Lower lobe of right lung (tissue), 2 donors: Measurements from ENCODE around the gene TNS4. TPM values are rescaled to one million over a fixed set of nuclear protein-coding genes. Genes with fewer than 3 reads are reported as not detected.

Experiments
- ATAC-seq, 2 donors: fragments of 200-7000 bp; cut with Tn5 transposase; one replicate each; pipeline ENCODE4 v1.9.1; 2020 to 2022; ENCODE audit warnings: mild to moderate bottlenecking in 2 of 2, moderate library complexity in 2 of 2
- DNase-seq: peaks from one replicate; pipeline ENCODE4 v3.0.0-alpha.2; 2020
- H3K27ac ChIP-seq: fragments of 200-600 bp; one replicate; pipeline ENCODE4 v1.8.0; 2022
- H3K27me3 ChIP-seq: fragments of 200-600 bp; one replicate; pipeline ENCODE4 v1.8.0; 2022; ENCODE audit warnings: low read depth
- H3K36me3 ChIP-seq: fragments of 200-600 bp; one replicate; pipeline ENCODE4 v1.8.0; 2022; ENCODE audit warnings: mild to moderate bottlenecking
- H3K4me1 ChIP-seq: fragments of 200-600 bp; one replicate; pipeline ENCODE4 v1.8.0; 2022
- H3K4me3 ChIP-seq: fragments of 200-600 bp; one replicate; pipeline ENCODE4 v1.8.0; 2022; ENCODE audit warnings: mild to moderate bottlenecking
- H3K9me3 ChIP-seq: fragments of 200-600 bp; one replicate; pipeline ENCODE4 v1.8.0; 2022
- intact Hi-C: fragments of 100-400 bp; cut with DNase I; formaldehyde crosslinking; loops from one replicate; pipeline ENCODE4 v1.11.0; 2022
- total RNA-seq: library from RNA; stranded (reverse); fragmentation: NEBNext Ultra II Directional; extraction: Animal tissue kit (Norgen Biotek cat#: 25700); gene quantifications from one replicate; pipeline ENCODE4 v1.2.1, GENCODE V29; 2021
- TF ChIP-seq, protein P1 (sequence below): fragments of 200-600 bp; IDR thresholded peaks from one replicate; pipeline ENCODE4 v1.8.0; 2022; ENCODE audit warnings: antibody characterized with exemption, mild to moderate bottlenecking
- donor health status: DM: no; HTN: yes; CAD: no; lungs with severe emphysema.

Gene TNS4
- total RNA-seq, 1 donor from 2014 or later, result 0.68 TPM

DNA sequence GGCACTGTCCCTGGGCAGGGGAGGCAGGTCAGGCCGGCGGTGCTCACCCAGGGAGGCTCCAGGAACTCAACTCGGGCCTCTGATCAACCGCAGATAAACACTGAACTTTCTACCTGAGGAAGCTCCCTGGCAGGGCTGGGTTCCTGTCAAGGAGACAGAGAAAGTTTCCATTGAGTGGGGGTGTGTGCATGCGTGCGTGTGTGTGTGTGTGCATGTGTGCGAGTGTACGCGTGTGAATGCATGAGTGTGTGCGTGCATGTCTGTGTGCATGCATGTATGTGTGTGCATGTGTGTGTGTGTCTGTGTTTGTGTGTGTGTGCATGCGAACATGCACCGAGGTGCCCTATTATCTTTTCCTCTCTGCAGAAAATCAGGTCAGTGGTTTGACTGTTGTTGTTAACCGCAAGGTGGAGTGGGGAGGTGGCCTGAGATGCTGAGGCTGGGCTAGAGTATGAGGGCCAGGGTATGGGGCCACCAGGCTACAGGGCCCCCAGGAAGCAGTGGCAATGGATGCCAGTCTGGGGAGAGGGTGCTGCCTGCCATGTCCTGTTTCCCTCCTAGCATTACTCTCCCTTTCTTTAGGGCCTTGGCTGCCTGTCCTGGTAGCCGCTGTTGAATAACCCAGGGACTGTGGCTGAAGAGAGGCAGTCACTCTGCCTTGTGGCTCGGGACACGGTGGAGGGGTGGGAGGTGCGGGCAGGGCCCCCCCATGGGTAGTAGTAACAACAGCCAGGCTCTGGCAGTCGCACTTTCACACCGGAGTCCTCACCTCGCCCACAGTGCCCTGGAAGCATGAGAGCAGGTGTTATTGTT lies 39.8 kb upstream of the TNS4 start:
- no peaks in the 10 kb centered on the region for H3K9me3 ChIP-seq
- H3K4me1 ChIP-seq, result peaks cover 77% of the 10 kb centered on the region
- ATAC-seq (no peak), DNase-seq (no peak)
- peak overlapping the region; percentile 87 for H3K27ac ChIP-seq
- intact Hi-C loops, result no loop called here
- TF ChIP-seq, protein P1, sequence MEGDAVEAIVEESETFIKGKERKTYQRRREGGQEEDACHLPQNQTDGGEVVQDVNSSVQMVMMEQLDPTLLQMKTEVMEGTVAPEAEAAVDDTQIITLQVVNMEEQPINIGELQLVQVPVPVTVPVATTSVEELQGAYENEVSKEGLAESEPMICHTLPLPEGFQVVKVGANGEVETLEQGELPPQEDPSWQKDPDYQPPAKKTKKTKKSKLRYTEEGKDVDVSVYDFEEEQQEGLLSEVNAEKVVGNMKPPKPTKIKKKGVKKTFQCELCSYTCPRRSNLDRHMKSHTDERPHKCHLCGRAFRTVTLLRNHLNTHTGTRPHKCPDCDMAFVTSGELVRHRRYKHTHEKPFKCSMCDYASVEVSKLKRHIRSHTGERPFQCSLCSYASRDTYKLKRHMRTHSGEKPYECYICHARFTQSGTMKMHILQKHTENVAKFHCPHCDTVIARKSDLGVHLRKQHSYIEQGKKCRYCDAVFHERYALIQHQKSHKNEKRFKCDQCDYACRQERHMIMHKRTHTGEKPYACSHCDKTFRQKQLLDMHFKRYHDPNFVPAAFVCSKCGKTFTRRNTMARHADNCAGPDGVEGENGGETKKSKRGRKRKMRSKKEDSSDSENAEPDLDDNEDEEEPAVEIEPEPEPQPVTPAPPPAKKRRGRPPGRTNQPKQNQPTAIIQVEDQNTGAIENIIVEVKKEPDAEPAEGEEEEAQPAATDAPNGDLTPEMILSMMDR, result no peak
- H3K4me3 ChIP-seq, result no peak overlapping the region
- H3K27me3 ChIP-seq, result no peaks in the 10 kb centered on the region
- H3K36me3 ChIP-seq, result no peaks in the 10 kb centered on the region

DNA sequence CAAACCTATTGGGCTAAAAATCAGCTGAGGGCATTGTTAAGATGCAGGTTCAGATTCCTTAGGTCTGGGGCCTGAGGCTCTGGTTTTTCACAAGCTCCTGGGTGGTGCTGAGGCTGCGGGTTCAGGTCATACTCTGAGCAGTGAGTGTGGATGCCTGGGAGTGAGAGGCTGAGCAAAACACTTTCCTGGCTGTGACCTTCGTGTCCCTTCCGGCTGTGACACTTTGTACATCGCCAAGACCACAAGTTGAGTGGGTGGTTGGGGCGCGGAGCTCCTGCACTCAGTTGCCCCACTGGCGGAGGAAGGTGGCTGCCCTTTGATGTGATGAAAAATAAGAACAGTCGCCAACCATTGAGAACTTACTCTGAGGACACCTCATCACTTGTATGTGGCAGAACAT lies 39.0 kb upstream of the TNS4 start:
- intact Hi-C loops, result no loop called here
- TF ChIP-seq, protein P1, result no peak
- Histone ChIP-seq H3K27me3 (no peaks in the 10 kb centered on the region), H3K4me3 (no peak overlapping the region), H3K27ac (peak overlapping the region; percentile 66), H3K36me3 (no peaks in the 10 kb centered on the region), H3K4me1 (peaks cover 85% of the 10 kb centered on the region), H3K9me3 (no peaks in the 10 kb centered on the region)
- DNase-seq (no peak), ATAC-seq (no peak)

DNA sequence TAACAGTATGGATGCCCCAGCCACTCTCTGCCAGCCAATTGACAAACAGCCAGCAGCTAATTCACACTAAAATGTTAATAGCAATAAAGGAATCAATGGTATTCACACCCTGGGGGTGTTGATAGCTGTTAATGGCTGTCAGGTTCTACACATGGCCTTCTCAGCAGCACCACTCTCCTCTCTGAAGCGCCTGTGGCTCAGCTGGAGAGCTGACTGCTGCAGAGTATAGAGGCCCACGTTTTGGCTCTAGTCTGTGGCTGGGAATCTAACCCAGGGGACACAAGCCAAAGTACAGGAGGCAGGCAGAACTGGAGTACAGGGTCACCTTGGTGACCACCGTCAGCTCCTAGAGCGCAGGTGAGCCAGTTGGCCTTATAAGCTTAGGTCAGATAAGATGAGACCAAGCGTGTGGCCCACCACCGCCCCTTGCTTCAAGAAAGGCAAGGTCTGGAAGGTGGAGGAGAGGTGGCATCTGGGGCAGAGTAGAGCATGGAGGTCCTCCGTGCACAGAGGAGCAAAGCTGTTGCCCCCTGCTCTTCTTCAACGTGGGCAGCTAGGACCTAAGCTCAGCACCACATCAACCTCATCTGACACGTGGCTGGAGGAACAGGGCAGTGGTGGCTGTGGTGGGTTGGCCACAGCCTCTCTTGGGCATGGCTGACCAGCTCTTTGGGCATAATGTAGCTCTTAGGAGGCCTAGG lies 38.4 kb upstream of the TNS4 start:
- H3K4me3 ChIP-seq, result no peak overlapping the region
- H3K36me3 ChIP-seq, result no peaks in the 10 kb centered on the region
- H3K27ac ChIP-seq, result peak overlapping the region; percentile 66
- intact Hi-C loops, result no loop called here
- no peak for DNase-seq
- H3K4me1 ChIP-seq, result peaks cover 91% of the 10 kb centered on the region
- no peak for ATAC-seq
- H3K27me3 ChIP-seq, result no peaks in the 10 kb centered on the region
- TF ChIP-seq, protein P1, result no peak
- no peaks in the 10 kb centered on the region for H3K9me3 ChIP-seq

DNA sequence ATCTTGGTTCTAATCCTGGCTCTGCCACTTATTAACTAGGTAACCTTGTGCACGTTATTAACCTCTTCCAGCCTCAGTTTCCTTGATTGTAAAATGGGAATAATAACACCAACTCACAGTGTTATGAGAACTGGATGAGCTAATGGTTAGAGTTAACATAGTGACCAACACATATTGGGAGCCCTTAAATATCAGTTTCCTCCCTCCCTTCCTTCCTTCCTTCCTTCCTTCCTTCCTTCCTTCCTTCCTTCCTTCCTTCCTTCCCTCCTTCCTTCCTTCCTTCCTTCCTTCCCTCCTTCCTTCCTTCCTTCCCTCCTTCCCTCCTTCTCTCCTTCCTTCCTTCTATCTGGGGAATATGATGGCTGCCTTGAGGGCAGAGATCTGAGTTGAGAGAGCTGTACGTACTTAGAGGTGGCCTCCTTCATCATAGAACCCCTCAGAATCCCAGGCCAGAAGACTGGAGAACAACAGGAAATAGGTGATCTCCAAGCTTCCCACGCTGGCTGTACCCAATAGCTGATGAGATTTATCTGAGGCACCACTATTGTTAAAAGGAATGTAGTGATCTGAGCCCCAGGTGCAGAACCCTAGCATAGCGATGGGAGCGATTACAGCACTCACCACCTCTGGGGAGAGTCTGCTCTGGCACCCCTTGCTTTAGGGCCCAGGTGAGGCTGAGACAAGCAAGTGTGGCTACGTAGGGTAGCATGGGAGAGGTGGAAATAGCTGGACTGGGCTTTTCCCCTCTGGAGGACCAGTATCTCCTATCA lies 37.7 kb upstream of the TNS4 start:
- no peak for DNase-seq
- no peaks in the 10 kb centered on the region for H3K36me3 ChIP-seq
- H3K27me3 ChIP-seq, result no peaks in the 10 kb centered on the region
- intact Hi-C loops, result no loop called here
- H3K9me3 ChIP-seq, result no peaks in the 10 kb centered on the region
- H3K4me3 ChIP-seq, result no peak overlapping the region
- ATAC-seq, result no peak
- H3K27ac ChIP-seq, result peak overlapping the region; percentile 83
- H3K4me1 ChIP-seq, result peaks cover 97% of the 10 kb centered on the region
- TF ChIP-seq, protein P1, result no peak
